Naive B cell (primary cell): ENCODE data around the gene ABCC6. TPM values are rescaled to one million over a fixed set of nuclear protein-coding genes. Genes with fewer than 3 reads are reported as not detected.
"Not testable (repeated sequence)": the region's sequence is repeated elsewhere in the genome, so short reads cannot be mapped to it uniquely, and the experiment has no call there.

Experiments used
- ATAC-seq, 2 donors: fragments of 150-1000 bp; cut with Tn5 transposase; 2 replicates each; pipeline ENCODE4 v1.10.0; 2021; ENCODE audit warnings: low read depth in 2 of 2, mild to moderate bottlenecking in 2 of 2, moderate library complexity in 2 of 2
- DNase-seq: peaks from one replicate; pipeline ENCODE4 v3.0.0; 2022
- H3K27ac Mint-ChIP-seq, 6 donors: one replicate each; pipeline ENCODE4 v1.8.0; 2020 to 2022; ENCODE audit warnings: mild to moderate bottlenecking in 6 of 6, mixed read lengths in 6 of 6, moderate library complexity in 5 of 6, inconsistent platforms in 2 of 6
- H3K27me3 Mint-ChIP-seq, 3 donors: one replicate each; pipeline ENCODE4 v1.8.0; 2021 to 2022; ENCODE audit warnings: mixed read lengths in 3 of 3, mild to moderate bottlenecking in 1 of 3
- H3K36me3 Mint-ChIP-seq, 2 donors: one replicate each; pipeline ENCODE4 v1.8.0; 2020 to 2022; ENCODE audit warnings: mixed read lengths in 2 of 2, inconsistent platforms in 1 of 2, mild to moderate bottlenecking in 1 of 2
- H3K4me1 Mint-ChIP-seq, 3 donors: one replicate each; pipeline ENCODE4 v1.8.0; 2020 to 2022; ENCODE audit warnings: mixed read lengths in 3 of 3, inconsistent platforms in 1 of 3, mild to moderate bottlenecking in 1 of 3, moderate library complexity in 1 of 3
- H3K4me3 Mint-ChIP-seq, 8 donors: one replicate each; pipeline ENCODE4 v1.8.0; 2020 to 2022; ENCODE audit warnings: mild to moderate bottlenecking in 8 of 8, mixed read lengths in 8 of 8, moderate library complexity in 8 of 8, inconsistent platforms in 2 of 8
- H3K9me3 Mint-ChIP-seq, 7 donors: one replicate each; pipeline ENCODE4 v1.8.0; 2020 to 2022; ENCODE audit warnings: mixed read lengths in 7 of 7, mild to moderate bottlenecking in 5 of 7, inconsistent platforms in 2 of 7, moderate library complexity in 1 of 7
- polyA plus RNA-seq, 6 donors: library from polyadenylated mRNA; unstranded; fragments of 300-500 nt; fragmentation: Illumina TruSeq; gene quantifications; one replicate each; pipeline ENCODE4 v1.2.3, GENCODE V29; 2021; ENCODE audit warnings: low read depth in 6 of 6

The ABCC6 gene
- polyA plus RNA-seq, 6 donors from 2014 or later: 0.09 to 0.26 TPM; not detected in 4

- H3K4me3 Mint-ChIP-seq: no peak overlapping the region
- ATAC-seq (no peak), DNase-seq (no peak)
- H3K9me3 Mint-ChIP-seq: peaks cover 2 to 11% (median 5%) of the 10 kb centered on the region in 7 donors
- H3K4me1 Mint-ChIP-seq: no peaks in the 10 kb centered on the region
- no peak overlapping the region for H3K27ac Mint-ChIP-seq
- peaks cover 0 to 14% (median 5%) of the 10 kb centered on the region in 3 donors for H3K27me3 Mint-ChIP-seq
- H3K36me3 Mint-ChIP-seq: no peaks in the 10 kb centered on the region
Measured at GRCh38 chr16:16172991-16173390, 50.3 kb downstream of the ABCC6 start.

GRCh38 chr16:16171332-16171919, 51.9 kb downstream of the ABCC6 start:
- peaks cover 0 to 7% (median 5%) of the 10 kb centered on the region in 3 donors for H3K27me3 Mint-ChIP-seq
- H3K9me3 Mint-ChIP-seq: peaks cover 2 to 8% (median 4%) of the 10 kb centered on the region in 7 donors
- H3K4me1 Mint-ChIP-seq: no peaks in the 10 kb centered on the region
- DNase-seq (no peak), ATAC-seq (no peak)
- H3K36me3 Mint-ChIP-seq: no peaks in the 10 kb centered on the region
- H3K27ac Mint-ChIP-seq: no peak overlapping the region
- no peak overlapping the region for H3K4me3 Mint-ChIP-seq

GRCh38 chr16:16169615-16170014, 53.7 kb downstream of the ABCC6 start:
- Mint-ChIP-seq H3K27me3 (peaks cover 0 to 7% (median 6%) of the 10 kb centered on the region in 3 donors), H3K4me3 (no peak overlapping the region), H3K36me3 (no peaks in the 10 kb centered on the region), H3K27ac (no peak overlapping the region), H3K9me3 (peaks cover 0 to 4% (median 0%) of the 10 kb centered on the region in 7 donors), H3K4me1 (no peaks in the 10 kb centered on the region)
- DNase-seq (no peak), ATAC-seq (no peak)

- Mint-ChIP-seq H3K4me3 (no peak overlapping the region), H3K27ac (no peak overlapping the region), H3K36me3 (no peaks in the 10 kb centered on the region), H3K27me3 (peaks cover 0 to 9% (median 7%) of the 10 kb centered on the region in 3 donors), H3K4me1 (no peaks in the 10 kb centered on the region), H3K9me3 (peaks cover 0 to 4% (median 0%) of the 10 kb centered on the region in 7 donors)
- DNase-seq (no peak), ATAC-seq (no peak)
Measured at GRCh38 chr16:16168431-16168830, 54.9 kb downstream of the ABCC6 start.

- H3K27ac Mint-ChIP-seq: no peak overlapping the region
- no peak for ATAC-seq
Measured at GRCh38 chr16:16167927-16168326, 55.4 kb downstream of the ABCC6 start.

GRCh38 chr16:16166949-16167348, 56.3 kb downstream of the ABCC6 start:
- H3K27ac Mint-ChIP-seq: no peak overlapping the region
- peaks cover 0 to 6% (median 1%) of the 10 kb centered on the region in 7 donors for H3K9me3 Mint-ChIP-seq
- no peak for DNase-seq
- no peak overlapping the region for H3K4me3 Mint-ChIP-seq
- H3K4me1 Mint-ChIP-seq: no peaks in the 10 kb centered on the region
- H3K36me3 Mint-ChIP-seq: peaks cover 0 to 3% of the 10 kb centered on the region in 2 donors
- H3K27me3 Mint-ChIP-seq: peaks cover 0 to 12% (median 11%) of the 10 kb centered on the region in 3 donors
- ATAC-seq: no peak

More at GRCh38 chr16:16167927-16168326, 55.4 kb downstream of the ABCC6 start:
- Mint-ChIP-seq H3K36me3 (no peaks in the 10 kb centered on the region), H3K4me1 (no peaks in the 10 kb centered on the region), H3K27me3 (peaks cover 0 to 9% (median 7%) of the 10 kb centered on the region in 3 donors), H3K9me3 (peaks cover 0 to 4% (median 0%) of the 10 kb centered on the region in 7 donors), H3K4me3 (no peak overlapping the region)
- DNase-seq: no peak

GRCh38 chr16:16166085-16166484, 57.2 kb downstream of the ABCC6 start:
- no peak for ATAC-seq
- no peak for DNase-seq
- no peak overlapping the region for H3K4me3 Mint-ChIP-seq
- no peak overlapping the region for H3K27ac Mint-ChIP-seq
- H3K4me1 Mint-ChIP-seq: no peaks in the 10 kb centered on the region
- H3K36me3 Mint-ChIP-seq: peaks cover 0 to 8% of the 10 kb centered on the region in 2 donors
- peaks cover 0 to 15% (median 15%) of the 10 kb centered on the region in 3 donors for H3K27me3 Mint-ChIP-seq
- peaks cover 2 to 8% (median 4%) of the 10 kb centered on the region in 7 donors for H3K9me3 Mint-ChIP-seq

GRCh38 chr16:16164243-16164642, 59.1 kb downstream of the ABCC6 start:
- peaks cover 0 to 14% (median 11%) of the 10 kb centered on the region in 3 donors for H3K27me3 Mint-ChIP-seq
- peaks cover 0 to 8% of the 10 kb centered on the region in 2 donors for H3K36me3 Mint-ChIP-seq
- peaks cover 4 to 22% (median 17%) of the 10 kb centered on the region in 7 donors for H3K9me3 Mint-ChIP-seq

GRCh38 chr16:16163571-16163970, 59.7 kb downstream of the ABCC6 start:
- Mint-ChIP-seq H3K27ac (no peak overlapping the region), H3K9me3 (peaks cover 6 to 29% (median 24%) of the 10 kb centered on the region in 7 donors), H3K36me3 (peaks cover under 1 to 10% of the 10 kb centered on the region in 2 donors), H3K4me1 (no peaks in the 10 kb centered on the region), H3K27me3 (peaks cover 0 to 11% (median 8%) of the 10 kb centered on the region in 3 donors), H3K4me3 (no peak overlapping the region)
- DNase-seq (no peak), ATAC-seq (no peak)

More at GRCh38 chr16:16164243-16164642, 59.1 kb downstream of the ABCC6 start:
- no peak for DNase-seq
- Mint-ChIP-seq H3K4me1 (no peaks in the 10 kb centered on the region), H3K27ac (no peak overlapping the region), H3K4me3 (no peak overlapping the region)
- no peak for ATAC-seq

- no peak overlapping the region for H3K4me3 Mint-ChIP-seq
- no peak for DNase-seq
Measured at GRCh38 chr16:16163109-16163508, 60.2 kb downstream of the ABCC6 start.

GRCh38 chr16:16162591-16162990, 60.7 kb downstream of the ABCC6 start:
- Mint-ChIP-seq H3K27me3 (peaks cover 0 to 11% (median 8%) of the 10 kb centered on the region in 3 donors), H3K27ac (no peak overlapping the region), H3K9me3 (peaks cover 11 to 37% (median 32%) of the 10 kb centered on the region in 7 donors), H3K4me3 (no peak overlapping the region), H3K36me3 (peaks cover 3 to 16% of the 10 kb centered on the region in 2 donors), H3K4me1 (no peaks in the 10 kb centered on the region)
- ATAC-seq (no peak), DNase-seq (no peak)

More at GRCh38 chr16:16163109-16163508, 60.2 kb downstream of the ABCC6 start:
- no peaks in the 10 kb centered on the region for H3K4me1 Mint-ChIP-seq
- no peak for ATAC-seq
- peaks cover 10 to 33% (median 28%) of the 10 kb centered on the region in 7 donors for H3K9me3 Mint-ChIP-seq
- H3K36me3 Mint-ChIP-seq: peaks cover 3 to 14% of the 10 kb centered on the region in 2 donors
- peak overlapping the region in 1 of 6 donors; percentile 28 for H3K27ac Mint-ChIP-seq
- peaks cover 0 to 11% (median 8%) of the 10 kb centered on the region in 3 donors for H3K27me3 Mint-ChIP-seq

GRCh38 chr16:16161840-16162239, 61.5 kb downstream of the ABCC6 start:
- not testable (repeated sequence) for H3K4me1 Mint-ChIP-seq, ATAC-seq, H3K27ac Mint-ChIP-seq, DNase-seq, H3K4me3 Mint-ChIP-seq
- Mint-ChIP-seq H3K27me3 (peaks cover 0 to 11% (median 8%) of the 10 kb centered on the region in 3 donors), H3K9me3 (peaks cover 11 to 42% (median 38%) of the 10 kb centered on the region in 7 donors), H3K36me3 (peaks cover 3 to 16% of the 10 kb centered on the region in 2 donors)

GRCh38 chr16:16161319-16161718, 62.0 kb downstream of the ABCC6 start:
- no peak overlapping the region for H3K4me3 Mint-ChIP-seq
- peaks cover 0 to 11% (median 8%) of the 10 kb centered on the region in 3 donors for H3K27me3 Mint-ChIP-seq
- DNase-seq (no peak), ATAC-seq (no peak)
- H3K36me3 Mint-ChIP-seq: peaks cover 3 to 16% of the 10 kb centered on the region in 2 donors
- H3K4me1 Mint-ChIP-seq: no peaks in the 10 kb centered on the region
- H3K27ac Mint-ChIP-seq: no peak overlapping the region
- peaks cover 11 to 46% (median 38%) of the 10 kb centered on the region in 7 donors for H3K9me3 Mint-ChIP-seq

- Mint-ChIP-seq H3K27me3 (peaks cover 0 to 19% (median 17%) of the 10 kb centered on the region in 3 donors), H3K27ac (no peak overlapping the region), H3K36me3 (peaks cover 3 to 16% of the 10 kb centered on the region in 2 donors), H3K9me3 (peaks cover 14 to 49% (median 38%) of the 10 kb centered on the region in 7 donors), H3K4me3 (no peak overlapping the region), H3K4me1 (no peaks in the 10 kb centered on the region)
- ATAC-seq (no peak), DNase-seq (no peak)
Measured at GRCh38 chr16:16159662-16160061, 63.6 kb downstream of the ABCC6 start.
